Tibial artery (tissue), 4 donors: Measurements from ENCODE around the gene STAC3.

Experiments used
- DNase-seq, 2 donors: peaks; one replicate each; pipeline ENCODE4 v3.0.0-alpha.2; 2019
- H3K27ac ChIP-seq, 2 donors: fragments of 200-600 bp; sonication (generic) in 1 of 2; 1 replicate in 1 of 2; 2 replicates in 1 of 2; pipeline ENCODE4 v1.5.1; 2018 to 2019; ENCODE audit warnings: mild to moderate bottlenecking in 1 of 2
- H3K27me3 ChIP-seq, 2 donors: fragments of 200-600 bp; sonication (generic) in 1 of 2; one replicate each; pipeline versions ENCODE4 v1.5.1 to v1.6.0; 2016 to 2019
- H3K36me3 ChIP-seq, 3 donors: fragments of 200-600 bp; sonication (generic) in 2 of 3; one replicate each; pipeline ENCODE4 v1.5.1; 2016 to 2019; ENCODE audit warnings: mild to moderate bottlenecking in 2 of 3
- H3K4me1 ChIP-seq, 4 donors: fragments of 200-600 bp; sonication (generic) in 2 of 4; 1 replicate in 3 of 4; 2 replicates in 1 of 4; pipeline ENCODE4 v1.5.1; 2016 to 2019
- H3K4me3 ChIP-seq, 2 donors: fragments of 200-600 bp; sonication (generic) in 1 of 2; 1 replicate in 1 of 2; 2 replicates in 1 of 2; pipeline ENCODE4 v1.5.1; 2018 to 2019; ENCODE audit warnings: mild to moderate bottlenecking in 2 of 2
- H3K9me3 ChIP-seq, 3 donors: fragments of 200-600 bp; sonication (generic) in 1 of 3; one replicate each; pipeline ENCODE4 v1.5.1; 2016 to 2019
- intact Hi-C: fragments of 100-400 bp; cut with DNase I; formaldehyde crosslinking; loops from one replicate; pipeline ENCODE4 v1.15.0; 2023; ENCODE audit warnings: low total_unique reads
- TF ChIP-seq, protein P1 (sequence below), 2 experiments: fragments of 200-600 bp in 1 of 2; fragments of 450-650 bp in 1 of 2; IDR thresholded peaks; one replicate each; pipeline ENCODE4 v1.5.1; 2017 to 2019; ENCODE audit warnings: antibody characterized with exemption in 2 of 2, mild to moderate bottlenecking in 1 of 2, moderate library complexity in 1 of 2

STAC3 gene

DNA sequence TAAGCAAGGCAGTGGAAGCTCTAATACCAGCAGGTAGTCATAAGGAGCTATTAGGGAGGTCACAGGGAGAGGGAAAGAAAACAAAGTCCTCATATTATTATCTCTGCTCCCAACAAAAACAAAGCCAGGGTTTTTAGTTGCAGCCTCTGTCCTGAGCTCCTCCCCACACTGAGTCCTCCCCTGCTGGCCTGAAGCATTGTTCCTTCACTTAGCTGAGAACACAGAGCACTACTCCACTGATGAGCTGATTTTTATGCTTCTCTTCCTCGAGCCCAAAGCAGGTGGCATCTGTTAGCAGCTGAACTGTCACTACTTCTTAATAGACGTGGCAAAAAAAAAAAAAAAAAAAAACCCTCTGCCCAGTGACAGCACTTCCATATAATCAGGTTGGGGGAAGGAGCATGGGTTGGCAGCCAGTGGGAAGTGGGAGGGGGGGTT is 10.5 kb upstream of the STAC3 start:
- peaks cover 0 to 4% (median 0%) of the 10 kb centered on the region in 4 donors for H3K4me1 ChIP-seq
- TF ChIP-seq, protein P1, sequence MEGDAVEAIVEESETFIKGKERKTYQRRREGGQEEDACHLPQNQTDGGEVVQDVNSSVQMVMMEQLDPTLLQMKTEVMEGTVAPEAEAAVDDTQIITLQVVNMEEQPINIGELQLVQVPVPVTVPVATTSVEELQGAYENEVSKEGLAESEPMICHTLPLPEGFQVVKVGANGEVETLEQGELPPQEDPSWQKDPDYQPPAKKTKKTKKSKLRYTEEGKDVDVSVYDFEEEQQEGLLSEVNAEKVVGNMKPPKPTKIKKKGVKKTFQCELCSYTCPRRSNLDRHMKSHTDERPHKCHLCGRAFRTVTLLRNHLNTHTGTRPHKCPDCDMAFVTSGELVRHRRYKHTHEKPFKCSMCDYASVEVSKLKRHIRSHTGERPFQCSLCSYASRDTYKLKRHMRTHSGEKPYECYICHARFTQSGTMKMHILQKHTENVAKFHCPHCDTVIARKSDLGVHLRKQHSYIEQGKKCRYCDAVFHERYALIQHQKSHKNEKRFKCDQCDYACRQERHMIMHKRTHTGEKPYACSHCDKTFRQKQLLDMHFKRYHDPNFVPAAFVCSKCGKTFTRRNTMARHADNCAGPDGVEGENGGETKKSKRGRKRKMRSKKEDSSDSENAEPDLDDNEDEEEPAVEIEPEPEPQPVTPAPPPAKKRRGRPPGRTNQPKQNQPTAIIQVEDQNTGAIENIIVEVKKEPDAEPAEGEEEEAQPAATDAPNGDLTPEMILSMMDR (IDR thresholded peaks at IDR 0.05), result no peak
- H3K27me3 ChIP-seq, result no peaks in the 10 kb centered on the region
- peaks cover 38 to 69% (median 53%) of the 10 kb centered on the region in 3 donors for H3K36me3 ChIP-seq
- intact Hi-C loops, result no loop called here
- no peak for DNase-seq
- no peak overlapping the region for H3K27ac ChIP-seq
- H3K9me3 ChIP-seq, result no peaks in the 10 kb centered on the region
- H3K4me3 ChIP-seq, result no peak overlapping the region

DNA sequence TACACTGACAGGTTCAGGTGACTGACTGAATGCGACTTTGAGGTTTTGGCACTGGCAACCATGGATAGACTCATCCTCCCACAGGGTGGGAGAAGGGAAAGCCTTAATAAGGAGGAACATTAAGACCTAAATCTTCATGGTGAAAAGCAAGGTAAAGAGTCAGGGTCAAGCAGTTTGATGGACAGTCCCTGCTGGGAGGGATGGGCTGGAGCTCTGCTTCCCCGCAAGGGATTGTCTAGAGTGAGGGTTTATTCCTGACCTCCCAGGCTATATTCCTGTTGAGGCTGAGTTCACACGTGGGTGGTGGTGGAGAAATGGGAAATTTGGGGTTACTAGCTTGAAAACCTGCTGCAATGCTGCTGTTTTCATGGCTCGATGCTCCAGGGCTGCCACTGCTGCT is 9.4 kb upstream of the STAC3 start:
- DNase-seq, result no peak
- Histone ChIP-seq H3K9me3 (no peaks in the 10 kb centered on the region), H3K4me1 (peaks cover 0 to 4% (median 0%) of the 10 kb centered on the region in 4 donors), H3K27me3 (no peaks in the 10 kb centered on the region), H3K27ac (no peak overlapping the region), H3K36me3 (peaks cover 46 to 69% (median 58%) of the 10 kb centered on the region in 3 donors), H3K4me3 (no peak overlapping the region)
- TF ChIP-seq, protein P1 (IDR thresholded peaks at IDR 0.05), result no peak
- intact Hi-C loops, result no loop called here

DNA sequence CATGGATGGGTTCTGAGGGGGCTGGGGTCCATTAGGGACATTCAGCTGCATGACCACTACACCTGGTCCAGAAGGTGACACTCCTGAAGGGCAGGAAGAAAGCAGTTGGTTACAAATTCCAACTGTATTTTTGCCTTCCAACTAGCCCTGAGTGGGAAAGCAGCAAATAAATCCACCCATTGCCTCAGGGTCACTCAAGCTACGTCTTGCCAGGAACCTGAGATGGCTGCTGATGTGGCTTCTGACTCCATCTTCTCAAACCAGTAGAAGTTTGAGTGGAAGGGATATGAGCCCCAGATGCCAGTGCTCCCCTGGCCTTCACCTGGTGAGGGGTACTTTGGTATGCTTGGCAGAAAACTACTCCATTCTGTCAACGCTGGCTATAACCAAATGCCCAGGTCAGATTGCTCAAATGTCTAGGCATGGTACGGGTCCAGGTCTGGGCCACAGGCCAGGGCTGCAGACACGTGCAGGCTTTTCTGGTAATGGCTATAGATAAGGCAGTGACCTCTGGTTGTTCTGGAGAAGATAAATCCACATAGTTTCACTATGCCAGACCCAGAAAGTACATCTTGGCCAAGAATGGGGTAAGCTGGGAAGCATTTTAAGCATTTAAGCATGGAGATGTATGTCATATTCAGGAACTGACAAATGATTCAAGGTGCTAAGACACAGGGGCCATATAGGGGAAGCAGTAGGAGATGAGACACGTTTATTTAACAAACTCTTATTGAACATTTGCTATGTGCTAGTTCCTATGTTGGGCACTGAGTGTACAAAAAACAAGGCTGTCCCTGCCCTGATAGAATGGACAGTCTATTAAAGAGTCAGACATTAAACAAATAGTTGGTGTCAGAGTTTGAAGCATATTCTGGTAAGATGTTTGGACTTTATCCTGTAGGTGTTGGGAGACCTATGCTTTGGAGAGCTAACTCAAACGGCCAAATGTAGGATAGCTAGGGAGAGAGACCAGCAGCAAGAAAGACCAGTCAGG is 8.3 kb upstream of the STAC3 start:
- TF ChIP-seq, protein P1 (IDR thresholded peaks at IDR 0.05), result no peak
- Histone ChIP-seq H3K4me3 (no peak overlapping the region), H3K4me1 (peaks cover 0 to 4% (median 0%) of the 10 kb centered on the region in 4 donors), H3K36me3 (peaks cover 46 to 75% (median 68%) of the 10 kb centered on the region in 3 donors), H3K9me3 (no peaks in the 10 kb centered on the region), H3K27ac (no peak overlapping the region), H3K27me3 (no peaks in the 10 kb centered on the region)
- intact Hi-C loops, result no loop called here
- no peak for DNase-seq

DNA sequence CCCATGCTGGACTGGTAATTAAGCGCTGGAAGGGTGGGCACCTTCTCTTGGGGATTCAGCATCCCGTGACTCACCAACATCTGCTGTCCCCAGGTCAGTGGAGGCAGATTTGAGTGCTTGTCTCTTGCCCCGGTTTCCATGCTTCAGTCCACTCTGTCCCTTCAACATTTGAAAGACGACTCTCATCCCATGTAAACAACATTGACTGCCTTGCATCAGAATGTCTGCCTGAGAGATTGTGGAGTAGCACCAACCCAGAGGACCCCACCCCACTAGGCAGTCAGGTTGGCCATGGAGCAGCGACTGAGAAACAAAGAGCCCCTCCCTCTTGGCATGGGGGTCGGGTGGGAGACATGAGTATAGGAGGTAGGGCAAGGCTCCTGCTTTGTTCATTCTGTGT is 4.9 kb upstream of the STAC3 start:
- intact Hi-C loops, result no loop called here
- Histone ChIP-seq H3K27ac (no peak overlapping the region), H3K27me3 (no peaks in the 10 kb centered on the region), H3K4me1 (no peaks in the 10 kb centered on the region), H3K4me3 (no peak overlapping the region), H3K9me3 (no peaks in the 10 kb centered on the region), H3K36me3 (peaks cover 45 to 66% (median 55%) of the 10 kb centered on the region in 3 donors)
- TF ChIP-seq, protein P1 (IDR thresholded peaks at IDR 0.05), result no peak
- no peak for DNase-seq

DNA sequence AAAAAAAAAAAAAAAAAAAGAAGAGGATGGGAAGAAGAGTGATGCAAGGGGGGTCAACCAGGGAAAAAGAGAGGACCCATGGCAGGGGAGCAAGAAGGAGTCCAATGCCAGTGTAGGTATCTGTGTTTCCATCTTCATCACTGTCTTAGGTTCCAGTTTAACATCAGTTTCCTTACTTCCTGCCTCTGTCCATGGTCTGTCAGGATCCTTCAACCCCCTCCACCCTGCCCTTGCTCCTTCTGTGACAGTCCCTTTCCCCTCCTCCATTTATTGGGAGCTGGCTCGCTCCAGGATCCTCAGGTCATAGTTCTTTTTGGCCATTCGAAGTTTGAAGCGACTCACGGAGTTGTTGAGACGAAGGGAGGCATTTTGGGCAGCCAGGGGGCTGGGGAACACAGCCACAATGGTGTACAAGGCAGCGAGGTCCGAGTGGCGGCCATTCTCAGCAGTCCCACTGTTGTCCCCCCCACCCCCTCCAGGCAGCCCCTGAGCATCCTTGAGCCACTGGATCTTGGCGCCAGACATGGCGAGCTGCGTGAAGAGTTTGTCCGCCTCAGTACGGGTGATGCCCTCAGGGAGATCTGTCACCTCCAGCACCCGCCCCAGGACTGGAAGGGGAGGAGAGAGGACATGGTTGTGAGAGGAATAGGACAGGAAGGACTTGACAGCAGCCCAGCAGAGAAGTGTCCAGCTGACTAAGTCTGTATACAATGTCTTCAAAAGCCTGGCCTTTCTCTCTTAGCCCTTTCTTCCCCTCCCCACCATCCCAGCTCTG is 3.7 kb upstream of the STAC3 start:
- Histone ChIP-seq H3K9me3 (no peaks in the 10 kb centered on the region), H3K27me3 (no peaks in the 10 kb centered on the region), H3K4me3 (no peak overlapping the region), H3K27ac (no peak overlapping the region), H3K4me1 (no peaks in the 10 kb centered on the region), H3K36me3 (peaks cover 38 to 54% (median 48%) of the 10 kb centered on the region in 3 donors)
- DNase-seq, result no peak
- intact Hi-C loops, result no loop called here
- TF ChIP-seq, protein P1 (IDR thresholded peaks at IDR 0.05), result no peak
